GM12878 (cell line): ENCODE results near the gene PLA2G4A. TPM values are rescaled to one million over a fixed set of nuclear protein-coding genes. Genes with fewer than 3 reads are reported as not detected.

ENCODE experiments used
- ATAC-seq: fragments of 200-7000 bp; cut with Tn5 transposase; 3 replicates; pipeline ENCODE4 v1.9.1; 2020; ENCODE audit warnings: mild to moderate bottlenecking, moderate library complexity
- BruUV-seq: library from RNA; stranded (reverse); fragments of 400-500 nt; replicated peaks from 2 replicates; lab custom pipeline; 2021; lab: Mats Ljungman, UMichigan
- CTCF ChIA-PET: fragments of 300-600 bp; sonication (Branson Sonifier 250); formaldehyde crosslinking; extraction: SDS; loops from one replicate; lab custom pipeline; 2021; ENCODE audit warnings: inconsistent platforms; lab: Yijun Ruan, JAX
- POLR2A ChIA-PET: fragments of 350-600 bp; formaldehyde crosslinking; extraction: SDS; loops from one replicate; lab custom pipeline; 2021; ENCODE audit warnings: inconsistent platforms; lab: Charles Lee
- RAD21 ChIA-PET: fragments of 300-600 bp; sonication (Branson Sonifier 250); formaldehyde crosslinking; loops from one replicate; lab custom pipeline; 2023; ENCODE audit warnings: antibody characterized with exemption; ENCODE audit not compliant: unreplicated experiment; lab: Charles Lee
- SMC1A ChIA-PET: fragments of 300-600 bp; sonication (Branson Sonifier 250); formaldehyde crosslinking; loops from one replicate; lab custom pipeline; 2023; ENCODE audit not compliant: unreplicated experiment, uncharacterized antibody; lab: Charles Lee
- DNase-seq: peaks from one replicate; pipeline ENCODE4 v3.0.0-alpha.2; 2011; ENCODE audit warnings: low read depth, low spot score
- FAIRE-seq: peaks from 3 replicates; lab custom pipeline; 2011; peaks lifted over from hg19 to GRCh38; lab: Jason Lieb, UNC
- H2AFZ ChIP-seq: 2 replicates; pipeline ENCODE4 v1.6.0; 2011; ENCODE audit warnings: low read depth, low read length, control low read depth; ENCODE audit not compliant: control insufficient read depth
- H3K27ac ChIP-seq: 2 replicates; pipeline ENCODE4 v1.5.1; 2011; ENCODE audit warnings: control low read depth; ENCODE audit not compliant: control insufficient read depth, insufficient read depth
- H3K27me3 ChIP-seq, 2 experiments: replicated peaks in 1 of 2; 2 replicates each; pipeline versions ENCODE4 v1.6.0 to v1.6.1; 2011; ENCODE audit warnings: low read length in 1 of 2; ENCODE audit not compliant: control insufficient read depth in 2 of 2, insufficient read depth in 2 of 2
- H3K36me3 ChIP-seq, 2 experiments: 2 replicates each; pipeline ENCODE4 v1.5.1; 2011; ENCODE audit warnings: low read length in 1 of 2; ENCODE audit not compliant: control insufficient read depth in 2 of 2, insufficient read depth in 2 of 2
- H3K4me1 ChIP-seq: 2 replicates; pipeline ENCODE4 v1.6.1; 2011; ENCODE audit warnings: mild to moderate bottlenecking, low read length, moderate library complexity, mixed read lengths; ENCODE audit not compliant: control insufficient read depth, insufficient read depth
- H3K4me2 ChIP-seq: 2 replicates; pipeline ENCODE4 v1.6.0; 2011; ENCODE audit warnings: control low read depth; ENCODE audit not compliant: control insufficient read depth, insufficient read depth
- H3K4me3 ChIP-seq: fragments of 200-600 bp; sonication (generic); 2 replicates; pipeline ENCODE4 v1.5.1; 2016
- H3K79me2 ChIP-seq: 2 replicates; pipeline ENCODE4 v1.6.0; 2011; ENCODE audit warnings: low read length; ENCODE audit not compliant: control insufficient read depth, insufficient read depth
- H3K9ac ChIP-seq: 2 replicates; pipeline ENCODE4 v1.8.0; 2011; ENCODE audit warnings: low read length, control low read depth, mixed read lengths; ENCODE audit not compliant: control insufficient read depth, insufficient read depth
- H3K9me3 ChIP-seq: replicated peaks from 3 replicates; pipeline ENCODE4 v1.5.1; 2011; ENCODE audit warnings: mild to moderate bottlenecking, low read length; ENCODE audit not compliant: control insufficient read depth, insufficient read depth
- H4K20me1 ChIP-seq: 2 replicates; pipeline ENCODE4 v1.6.0; 2011; ENCODE audit not compliant: control insufficient read depth, insufficient read depth
- CHD1 ChIP-seq: IDR thresholded peaks from 2 replicates; pipeline ENCODE4 v1.6.1; 2012; ENCODE audit warnings: low read depth, low read length, improper control_type of control experiment
- ETV6 ChIP-seq, 2 experiments: fragments of 450-650 bp in 1 of 2; IDR thresholded peaks in 1 of 2; conservative IDR thresholded peaks in 1 of 2; 2 replicates each; pipeline ENCODE4 v1.6.1; 2014; ENCODE audit warnings: antibody characterized with exemption in 1 of 2, borderline replicate concordance in 1 of 2, low read depth in 1 of 2, mild to moderate bottlenecking in 1 of 2, moderate library complexity in 1 of 2
- HDAC2 ChIP-seq: fragments of 200-600 bp; sonication (generic); IDR thresholded peaks from 2 replicates; pipeline ENCODE4 v1.6.1; 2017
- HDAC6 ChIP-seq: fragments of 200-600 bp; sonication (generic); IDR thresholded peaks from one replicate; pipeline ENCODE4 v1.8.0; 2017; ENCODE audit warnings: antibody characterized with exemption; ENCODE audit not compliant: unreplicated experiment
- MTA3 ChIP-seq: IDR thresholded peaks from 2 replicates; pipeline ENCODE4 v1.6.1; 2012; ENCODE audit warnings: low read length, inconsistent platforms, borderline replicate concordance
- NFYA ChIP-seq: IDR thresholded peaks from 2 replicates; pipeline ENCODE4 v1.6.1; 2011; ENCODE audit warnings: low read depth, mild to moderate bottlenecking, low read length, improper control_type of control experiment, borderline replicate concordance
- RAD21 ChIP-seq: IDR thresholded peaks from 2 replicates; pipeline ENCODE4 v1.6.1; 2011; ENCODE audit warnings: mild to moderate bottlenecking, low read depth, low read length, moderate library complexity; ENCODE audit not compliant: insufficient read depth
- RELA ChIP-seq: fragments of 450-650 bp; IDR thresholded peaks from 2 replicates; pipeline ENCODE4 v1.8.0; 2014; ENCODE audit warnings: borderline replicate concordance; ENCODE audit not compliant: partially characterized antibody
- TARDBP ChIP-seq: IDR thresholded peaks from 2 replicates; pipeline ENCODE4 v1.6.1; 2016; ENCODE audit warnings: borderline replicate concordance
- ZNF217 ChIP-seq: fragments of 450-650 bp; IDR thresholded peaks from 2 replicates; pipeline ENCODE4 v1.6.1; 2017; ENCODE audit warnings: antibody characterized with exemption, mild to moderate bottlenecking
- WGBS: methylation state at CpG from one replicate; pipeline ENCODE4 v1.1.6; 2016; ENCODE audit warnings: low lambda C conversion rate; ENCODE audit not compliant: insufficient replicate concordance, insufficient coverage; ENCODE audit errors: missing lambda C conversion rate; 5-methylcytosine and 5-hydroxymethylcytosine counted together
- in situ Hi-C: fragments of 300-500 bp; cut with MboI; formaldehyde crosslinking; loops from 9 replicates; pipeline ENCODE4 v1.14.3; 2018; ENCODE audit warnings: mixed read lengths
- intact Hi-C: fragments of 100-400 bp; cut with micrococcal nuclease; formaldehyde crosslinking; loops from one replicate; pipeline ENCODE4 v1.14.2; 2022; ENCODE audit not compliant: unreplicated experiment
- polyA plus RNA-seq, 11 experiments: library from polyadenylated mRNA; depleted of rRNA in 4 of 11; unstranded in 6 of 11; stranded (reverse) in 5 of 11; fragments of >200 nt; fragmentation: Nextera tagmentation in 4 of 11; fragmentation: Illumina TruSeq in 1 of 11; extraction: Ambion mirVana in 4 of 11; extraction: Trizol in 1 of 11; gene quantifications; 1 replicate in 1 of 11; 2 replicates in 10 of 11; pipeline versions ENCODE4 v1.2.1 to v1.2.3, GENCODE V29; 2011 to 2016; ENCODE audit warnings: inconsistent platforms in 2 of 11, missing spikeins in 2 of 11, low read depth in 1 of 11
- total RNA-seq, 4 experiments: library from RNA; depleted of rRNA in 3 of 4; stranded (reverse); fragments of >200 nt in 3 of 4; fragmentation: Illumina TruSeq in 1 of 4; extraction: Trizol in 1 of 4; gene quantifications; 2 replicates each; pipeline versions ENCODE4 v1.2.1 to v1.2.3, GENCODE V29; 2013 to 2021
- TF ChIP-seq, protein P1 (sequence below): IDR thresholded peaks from 2 replicates; pipeline ENCODE4 v1.6.1; 2011; ENCODE audit warnings: borderline replicate concordance, low read depth, mild to moderate bottlenecking, moderate library complexity, low read length; ENCODE audit not compliant: insufficient read depth, poor library complexity, severe bottlenecking
- TF ChIP-seq, protein P2 (sequence below), 3 experiments: IDR thresholded peaks in 2 of 3; conservative IDR thresholded peaks in 1 of 3; 2 replicates each; pipeline ENCODE4 v1.5.1; 2011; ENCODE audit warnings: low read depth in 3 of 3, low read length in 3 of 3, mild to moderate bottlenecking in 3 of 3, control low read depth in 2 of 3, moderate library complexity in 2 of 3, inconsistent platforms in 1 of 3, mixed read lengths in 1 of 3; ENCODE audit not compliant: control insufficient read depth in 2 of 3, insufficient read depth in 1 of 3; ENCODE audit errors: extremely low read depth in 1 of 3
- TF ChIP-seq, protein P3 (sequence below): fragments of 450-650 bp; IDR thresholded peaks from 2 replicates; pipeline ENCODE4 v1.6.1; 2016; ENCODE audit warnings: mild to moderate bottlenecking

PLA2G4A gene
- total and polyA plus RNA-seq, 10 of the 15 experiments (the other 5 are each of a cell fraction or from before 2014, with no cell fraction given), result 0.70 to 3.3 (median 1.5) TPM; not detected in 1

DNA sequence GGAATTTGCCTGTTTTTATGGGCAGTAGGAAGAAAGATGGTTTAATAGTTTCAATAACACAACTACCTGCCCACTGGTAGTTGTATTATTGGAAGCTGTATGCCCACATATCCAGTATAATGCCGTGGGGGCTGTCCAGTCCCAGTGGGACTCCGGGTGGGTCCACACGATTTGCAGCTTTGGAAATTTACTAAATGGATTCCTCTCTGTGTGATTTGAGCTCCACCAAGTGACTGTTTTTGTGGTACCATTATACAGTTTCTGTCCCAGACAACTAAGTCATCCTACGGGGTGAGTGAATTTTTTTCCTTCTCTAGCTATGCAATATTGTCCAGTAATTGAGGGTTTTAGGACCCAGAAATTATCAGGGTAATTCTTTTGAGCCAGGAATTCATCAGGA is 86.8 kb downstream of the PLA2G4A start:
- Histone ChIP-seq H3K4me3 (no peak overlapping the region), H3K27me3 (no peaks in the 10 kb centered on the region; a peak in 1 of 4 replicates), H3K79me2 (no peaks in the 10 kb centered on the region), H3K4me1 (no peaks in the 10 kb centered on the region), H2AFZ (no peak overlapping the region), H3K9me3 (no peaks in the 10 kb centered on the region), H3K27ac (no peak overlapping the region), H3K4me2 (no peak overlapping the region)
- DNase-seq (no peak), ATAC-seq (no peak)
- ChIA-PET CTCF (interaction anchor here (0.9 to 1.0 kb wide), 3 partner anchors 27 to 510 kb away, joined by 3 read pairs; no protein-coding TSS in a partner anchor), RAD21 (interaction anchor here (1.4 kb wide), 1 partner anchor 193 kb away, joined by 4 read pairs; no protein-coding TSS in a partner anchor), SMC1A (no interaction called here), POLR2A (no interaction called here)
- intact Hi-C loops (loop anchor here (5.0 to 10.0 kb wide), 2 partner anchors 191 to 433 kb away; no protein-coding TSS in a partner anchor), in situ Hi-C loops (no loop called here)
- BruUV-seq, result no TSS peak
- WGBS, result 19% methylated on average over 4 of the region's 4 CpGs
- TF ChIP-seq ETV6 (conservative IDR thresholded peaks at IDR 0.05 in 1 of 2, IDR thresholded peaks at IDR 0.05 in 1 of 2; ENCODE audit: borderline replicate concordance in 1 of 2, low read depth in 1 of 2) (no peak), NFYA (no peak), HDAC2 (no peak), RELA (no peak), CHD1 (no peak), HDAC6 (no peak), RAD21 (peak; percentile 33; the same call in 1 of the 2 replicates), MTA3 (no peak), TARDBP (no peak), ZNF217 (no peak)
- TF ChIP-seq, protein P1, sequence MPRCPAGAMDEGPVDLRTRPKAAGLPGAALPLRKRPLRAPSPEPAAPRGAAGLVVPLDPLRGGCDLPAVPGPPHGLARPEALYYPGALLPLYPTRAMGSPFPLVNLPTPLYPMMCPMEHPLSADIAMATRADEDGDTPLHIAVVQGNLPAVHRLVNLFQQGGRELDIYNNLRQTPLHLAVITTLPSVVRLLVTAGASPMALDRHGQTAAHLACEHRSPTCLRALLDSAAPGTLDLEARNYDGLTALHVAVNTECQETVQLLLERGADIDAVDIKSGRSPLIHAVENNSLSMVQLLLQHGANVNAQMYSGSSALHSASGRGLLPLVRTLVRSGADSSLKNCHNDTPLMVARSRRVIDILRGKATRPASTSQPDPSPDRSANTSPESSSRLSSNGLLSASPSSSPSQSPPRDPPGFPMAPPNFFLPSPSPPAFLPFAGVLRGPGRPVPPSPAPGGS, result no peak
- TF ChIP-seq, protein P2, sequence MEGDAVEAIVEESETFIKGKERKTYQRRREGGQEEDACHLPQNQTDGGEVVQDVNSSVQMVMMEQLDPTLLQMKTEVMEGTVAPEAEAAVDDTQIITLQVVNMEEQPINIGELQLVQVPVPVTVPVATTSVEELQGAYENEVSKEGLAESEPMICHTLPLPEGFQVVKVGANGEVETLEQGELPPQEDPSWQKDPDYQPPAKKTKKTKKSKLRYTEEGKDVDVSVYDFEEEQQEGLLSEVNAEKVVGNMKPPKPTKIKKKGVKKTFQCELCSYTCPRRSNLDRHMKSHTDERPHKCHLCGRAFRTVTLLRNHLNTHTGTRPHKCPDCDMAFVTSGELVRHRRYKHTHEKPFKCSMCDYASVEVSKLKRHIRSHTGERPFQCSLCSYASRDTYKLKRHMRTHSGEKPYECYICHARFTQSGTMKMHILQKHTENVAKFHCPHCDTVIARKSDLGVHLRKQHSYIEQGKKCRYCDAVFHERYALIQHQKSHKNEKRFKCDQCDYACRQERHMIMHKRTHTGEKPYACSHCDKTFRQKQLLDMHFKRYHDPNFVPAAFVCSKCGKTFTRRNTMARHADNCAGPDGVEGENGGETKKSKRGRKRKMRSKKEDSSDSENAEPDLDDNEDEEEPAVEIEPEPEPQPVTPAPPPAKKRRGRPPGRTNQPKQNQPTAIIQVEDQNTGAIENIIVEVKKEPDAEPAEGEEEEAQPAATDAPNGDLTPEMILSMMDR (IDR thresholded peaks at IDR 0.05 in 2 of 3, conservative IDR thresholded peaks at IDR 0.05 in 1 of 3; ENCODE audit: control insufficient read depth in 2 of 3, extremely low read depth in 1 of 3, insufficient read depth in 1 of 3, low read depth in 3 of 3, low read length in 3 of 3), result 0 out of 6 replicates have a peak, but pooled peaks of 1 of the 3 experiments have one; percentile 5
- TF ChIP-seq, protein P3, sequence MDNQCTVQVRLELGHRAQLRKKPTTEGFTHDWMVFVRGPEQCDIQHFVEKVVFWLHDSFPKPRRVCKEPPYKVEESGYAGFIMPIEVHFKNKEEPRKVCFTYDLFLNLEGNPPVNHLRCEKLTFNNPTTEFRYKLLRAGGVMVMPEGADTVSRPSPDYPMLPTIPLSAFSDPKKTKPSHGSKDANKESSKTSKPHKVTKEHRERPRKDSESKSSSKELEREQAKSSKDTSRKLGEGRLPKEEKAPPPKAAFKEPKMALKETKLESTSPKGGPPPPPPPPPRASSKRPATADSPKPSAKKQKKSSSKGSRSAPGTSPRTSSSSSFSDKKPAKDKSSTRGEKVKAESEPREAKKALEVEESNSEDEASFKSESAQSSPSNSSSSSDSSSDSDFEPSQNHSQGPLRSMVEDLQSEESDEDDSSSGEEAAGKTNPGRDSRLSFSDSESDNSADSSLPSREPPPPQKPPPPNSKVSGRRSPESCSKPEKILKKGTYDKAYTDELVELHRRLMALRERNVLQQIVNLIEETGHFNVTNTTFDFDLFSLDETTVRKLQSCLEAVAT, result no peak
- TF ChIP-seq, all 136 proteins: peak for 2
- no peaks in the 10 kb centered on the region for H4K20me1 ChIP-seq
- no peak for FAIRE-seq
- H3K9ac ChIP-seq, result no peak overlapping the region
- no peaks in the 10 kb centered on the region for H3K36me3 ChIP-seq
